NCI-H128 (cell line): ENCODE measurements around the gene C3.
"Not testable (repeated sequence)": the region's sequence is repeated elsewhere in the genome, so short reads cannot be mapped to it uniquely, and the experiment has no call there.

ENCODE experiments used
- DNase-seq: peaks from one replicate; lab custom pipeline; 2025; ENCODE audit not compliant: unreplicated experiment; lab: John Stamatoyannopoulos, UW

C3 gene

GRCh38 chr19:6713773-6714692, 6.4 kb downstream of the C3 start:
- DNase-seq = no peak

- no peak for DNase-seq
Measured at GRCh38 chr19:6712692-6713670, 7.5 kb downstream of the C3 start.

GRCh38 chr19:6712231-6712630, 8.2 kb downstream of the C3 start:
- DNase-seq = no peak

- no peak for DNase-seq
Measured at GRCh38 chr19:6711605-6712004, 8.8 kb downstream of the C3 start.

GRCh38 chr19:6711078-6711361, 9.4 kb downstream of the C3 start:
- DNase-seq = no peak

GRCh38 chr19:6710273-6711077, 10.0 kb downstream of the C3 start:
- DNase-seq = no peak

GRCh38 chr19:6709549-6709948, 10.9 kb downstream of the C3 start:
- DNase-seq = no peak

- not testable (repeated sequence) for DNase-seq
Measured at GRCh38 chr19:6708913-6709312, 11.5 kb downstream of the C3 start.

GRCh38 chr19:6708346-6708745, 12.1 kb downstream of the C3 start:
- no peak for DNase-seq

- no peak for DNase-seq
Measured at GRCh38 chr19:6707658-6708018, 12.8 kb downstream of the C3 start.

- DNase-seq = no peak
Measured at GRCh38 chr19:6707011-6707657, 13.3 kb downstream of the C3 start.

GRCh38 chr19:6706633-6706958, 13.9 kb downstream of the C3 start:
- DNase-seq = no peak

GRCh38 chr19:6705931-6706632, 14.4 kb downstream of the C3 start:
- DNase-seq = no peak

GRCh38 chr19:6700586-6701316, 19.7 kb downstream of the C3 start:
- no peak for DNase-seq

GRCh38 chr19:6699935-6700334, 20.5 kb downstream of the C3 start:
- no peak for DNase-seq

- no peak for DNase-seq
Measured at GRCh38 chr19:6697291-6697690, 23.2 kb downstream of the C3 start.

- no peak for DNase-seq
Measured at GRCh38 chr19:6696239-6696820, 24.1 kb downstream of the C3 start.

GRCh38 chr19:6694147-6694815, 26.2 kb downstream of the C3 start:
- DNase-seq = no peak

GRCh38 chr19:6693681-6694080, 26.8 kb downstream of the C3 start:
- DNase-seq = no peak
